HCT116 (cell line): ENCODE measurements around the gene LHPP. TPM values are rescaled to one million over a fixed set of nuclear protein-coding genes. Genes with fewer than 3 reads are reported as not detected.
"Not testable (repeated sequence)": the region's sequence is repeated elsewhere in the genome, so short reads cannot be mapped to it uniquely, and the experiment has no call there.

Experiments
- ATAC-seq: fragments of 200-7000 bp; cut with Tn5 transposase; 2 replicates; pipeline ENCODE4 v1.9.1; 2020; ENCODE audit warnings: mild to moderate bottlenecking, moderate library complexity
- BruUV-seq: library from RNA; stranded (reverse); fragments of 400-500 nt; replicated peaks from 2 replicates; lab custom pipeline; 2021; lab: Mats Ljungman, UMichigan
- CTCF ChIA-PET: fragments of 300-600 bp; sonication (Branson Sonifier 250); formaldehyde crosslinking; loops from one replicate; lab custom pipeline; 2021; ENCODE audit warnings: antibody characterized with exemption; lab: Charles Lee
- POLR2A ChIA-PET: fragments of 300-600, 350-600 bp; sonication (Branson Sonifier 250); formaldehyde crosslinking; loops from one replicate; lab custom pipeline; 2021; ENCODE audit warnings: antibody characterized with exemption; lab: Charles Lee
- RAD21 ChIA-PET, 2 experiments: fragments of 300-600 bp; sonication (Branson Sonifier 250); formaldehyde crosslinking; loops; one replicate each; lab custom pipeline; 2023; ENCODE audit warnings: low total read pairs in 2 of 2; ENCODE audit not compliant: uncharacterized antibody in 2 of 2, unreplicated experiment in 2 of 2, low non-redundant PET in 1 of 2; lab: Charles Lee
- DNase-seq: peaks from one replicate; pipeline ENCODE4 v3.0.0-alpha.2; 2010; ENCODE audit warnings: low read depth, low spot score
- H2AFZ ChIP-seq: fragments of 200-600 bp; shearing (Covaris generic), sonication (generic); 2 replicates; pipeline ENCODE4 v1.6.1; 2017; ENCODE audit warnings: low read depth, mixed run types, mixed read lengths, antibody characterized with exemption, low read length; ENCODE audit not compliant: poor library complexity, severe bottlenecking
- H3K27ac ChIP-seq: 2 replicates; pipeline ENCODE4 v1.5.1; 2012; ENCODE audit warnings: low read depth, low read length
- H3K27me3 ChIP-seq: fragments of 200-600 bp; sonication (generic); 2 replicates; pipeline ENCODE4 v1.6.1; 2016; ENCODE audit warnings: mixed run types, low read length, mixed read lengths; ENCODE audit not compliant: insufficient read depth
- H3K36me3 ChIP-seq, 2 experiments: fragments of 200-500 bp in 1 of 2; fragments of 200-600 bp in 1 of 2; sonication (Bioruptor generic) in 1 of 2; sonication (generic) in 1 of 2; 2 replicates each; pipeline versions ENCODE4 v1.5.1 to v1.6.1; 2014 to 2016; ENCODE audit warnings: low read length in 2 of 2, inconsistent platforms in 1 of 2, mixed read lengths in 1 of 2, mixed run types in 1 of 2; ENCODE audit not compliant: insufficient read depth in 2 of 2, control insufficient read depth in 1 of 2
- H3K4me1 ChIP-seq, 2 experiments: fragments of 200-600 bp in 1 of 2; sonication (generic) in 1 of 2; 2 replicates each; pipeline versions ENCODE4 v1.5.1 to v1.6.1; 2012 to 2017; ENCODE audit warnings: low read length in 2 of 2, inconsistent platforms in 1 of 2, mild to moderate bottlenecking in 1 of 2, mixed read lengths in 1 of 2, mixed run types in 1 of 2, moderate library complexity in 1 of 2; ENCODE audit not compliant: insufficient read depth in 2 of 2, control insufficient read depth in 1 of 2
- H3K4me2 ChIP-seq: fragments of 200-600 bp; sonication (generic); 2 replicates; pipeline ENCODE4 v1.6.1; 2017; ENCODE audit warnings: mixed run types, low read length, mixed read lengths
- H3K4me3 ChIP-seq, 2 experiments: fragments of 200-600 bp in 1 of 2; sonication (generic) in 1 of 2; replicated peaks in 1 of 2; 2 replicates each; pipeline ENCODE4 v1.5.1; 2011 to 2016; ENCODE audit warnings: low read length in 2 of 2, control low read depth in 1 of 2, low read depth in 1 of 2, mild to moderate bottlenecking in 1 of 2, mixed read lengths in 1 of 2, mixed run types in 1 of 2
- H3K79me2 ChIP-seq: fragments of 200-600 bp; sonication (generic); 2 replicates; pipeline ENCODE4 v1.6.1; 2017; ENCODE audit warnings: mild to moderate bottlenecking, mixed run types, low read length, moderate library complexity, mixed read lengths; ENCODE audit not compliant: insufficient read depth
- H3K9ac ChIP-seq: fragments of 200-600 bp; sonication (generic); 2 replicates; pipeline ENCODE4 v1.6.1; 2016; ENCODE audit warnings: low read length, mixed read lengths
- H3K9me2 ChIP-seq: fragments of 200-600 bp; sonication (generic), shearing (Covaris generic); 2 replicates; pipeline ENCODE4 v1.6.1; 2017; ENCODE audit warnings: mixed run types, mild to moderate bottlenecking, moderate library complexity; ENCODE audit not compliant: insufficient read depth
- H3K9me3 ChIP-seq, 2 experiments: fragments of 200-500 bp in 1 of 2; fragments of 200-600 bp in 1 of 2; sonication (Bioruptor generic) in 1 of 2; sonication (generic) in 1 of 2; 2 replicates each; pipeline ENCODE4 v1.6.1; 2014 to 2017; ENCODE audit warnings: low read length in 2 of 2, mixed read lengths in 2 of 2, inconsistent platforms in 1 of 2, low read depth in 1 of 2, mild to moderate bottlenecking in 1 of 2, mixed run types in 1 of 2, moderate library complexity in 1 of 2; ENCODE audit not compliant: control insufficient read depth in 1 of 2, insufficient read depth in 1 of 2
- H4K20me1 ChIP-seq: fragments of 200-600 bp; sonication (generic), shearing (Covaris generic); 2 replicates; pipeline ENCODE4 v1.6.1; 2017; ENCODE audit warnings: mixed run types, mild to moderate bottlenecking, moderate library complexity; ENCODE audit not compliant: insufficient read depth
- ATF3 ChIP-seq: IDR thresholded peaks from 2 replicates; pipeline ENCODE4 v1.6.1; 2012
- EZH2 ChIP-seq: fragments of 200-600 bp; sonication (generic); IDR thresholded peaks from 2 replicates; pipeline ENCODE4 v1.6.1; 2017; ENCODE audit warnings: antibody characterized with exemption, mixed run types
- RAD21 ChIP-seq: IDR thresholded peaks from 2 replicates; pipeline ENCODE4 v1.6.1; 2012; ENCODE audit warnings: low read depth, mild to moderate bottlenecking
- SP1 ChIP-seq: IDR thresholded peaks from 2 replicates; pipeline ENCODE4 v1.6.1; 2012; ENCODE audit warnings: low read depth
- ZNF274 ChIP-seq: fragments of 200-500 bp; sonication (Bioruptor generic); IDR thresholded peaks from 2 replicates; pipeline ENCODE4 v1.6.1; 2014; ENCODE audit warnings: mild to moderate bottlenecking, low read depth, low read length, inconsistent platforms
- intact Hi-C: fragments of 100-400 bp; cut with micrococcal nuclease; formaldehyde crosslinking; loops from 2 replicates; pipeline ENCODE4 v1.10.0; 2022
- total RNA-seq: library from RNA; stranded (reverse); gene quantifications from one replicate; pipeline ENCODE4 v1.2.1, GENCODE V29; 2021; ENCODE audit not compliant: unreplicated experiment

LHPP gene
- total RNA-seq, 1 experiment from 2014 or later: 45.8 TPM

GRCh38 chr10:124587811-124588211 lies 126.2 kb downstream of the LHPP start:
- intact Hi-C loops: no loop called here
- peaks cover 6 to 20% of the 10 kb centered on the region in 2 experiments; a peak in 3 of 4 replicates for H3K4me1 ChIP-seq
- BruUV-seq: no TSS peak
- CTCF ChIA-PET: no interaction called here
- no peaks in the 10 kb centered on the region for H3K79me2 ChIP-seq
- ATAC-seq (no peak), DNase-seq (no peak)
- no peak overlapping the region for H3K4me3 ChIP-seq
- POLR2A ChIA-PET: no interaction called here
- no peaks in the 10 kb centered on the region for H3K9me3 ChIP-seq
- no peak overlapping the region for H2AFZ ChIP-seq
- no peaks in the 10 kb centered on the region; the same call in 1 of the 2 replicates for H3K9me2 ChIP-seq
- no peak overlapping the region for H3K4me2 ChIP-seq
- no peaks in the 10 kb centered on the region for H3K27me3 ChIP-seq
- no peak overlapping the region for H3K9ac ChIP-seq
- H4K20me1 ChIP-seq: no peaks in the 10 kb centered on the region
- no peak overlapping the region for H3K27ac ChIP-seq
- TF ChIP-seq ZNF274: no peak
- TF ChIP-seq EZH2: no peak
- no peak for TF ChIP-seq RAD21
- TF ChIP-seq ATF3: no peak
- TF ChIP-seq SP1: no peak
- RAD21 ChIA-PET: no interaction called here
- no peaks in the 10 kb centered on the region for H3K36me3 ChIP-seq

GRCh38 chr10:124588341-124588735 lies 126.7 kb downstream of the LHPP start:
- H3K27me3 ChIP-seq, H3K79me2 ChIP-seq, H3K27ac ChIP-seq, CTCF ChIA-PET, H2AFZ ChIP-seq, RAD21 ChIA-PET, ATAC-seq, H3K36me3 ChIP-seq, H3K4me3 ChIP-seq, H4K20me1 ChIP-seq, DNase-seq, intact Hi-C loops, POLR2A ChIA-PET, H3K9me2 ChIP-seq, BruUV-seq, H3K9me3 ChIP-seq: not testable (repeated sequence)
- Histone ChIP-seq H3K4me1 (peaks cover 6 to 20% of the 10 kb centered on the region in 2 experiments; a peak in 3 of 4 replicates), H3K9ac (0 out of 2 replicates have a peak overlapping the region, but pooled peaks have one; percentile 1), H3K4me2 (peak overlapping the region; percentile 50)
